ENCODE data around the gene PIKFYVE. TPM values are rescaled to one million over a fixed set of nuclear protein-coding genes. Genes with fewer than 3 reads are reported as not detected.

PIKFYVE gene
- total and polyA plus RNA-seq, 2 of the 8 experiments (the other 6 are each of a cell fraction or from before 2014, with no cell fraction given): 8.8 to 33.5 TPM

GRCh38 chr2:208360259-208361076 is 94.4 kb downstream of the PIKFYVE start (continued):
- TF ChIP-seq RXRA (IDR thresholded peaks at IDR 0.05; ENCODE audit: insufficient read depth, low read depth, low read length) (no peak), SUZ12 (IDR thresholded peaks at IDR 0.05; ENCODE audit: low read length) (no peak), RFX5 (IDR thresholded peaks at IDR 0.05; ENCODE audit: borderline replicate concordance, low read depth, low read length) (no peak), NRF1 (IDR thresholded peaks at IDR 0.05; ENCODE audit: low read depth, low read length) (no peak), CREB1 (IDR thresholded peaks at IDR 0.05) (no peak), POU5F1 (IDR thresholded peaks at IDR 0.05; ENCODE audit: low read depth, low read length) (no peak), TCF12 (IDR thresholded peaks at IDR 0.05; ENCODE audit: low read depth, low read length) (no peak), SIRT6 (IDR thresholded peaks at IDR 0.05; ENCODE audit: low read length) (no peak)
